C4-2B (cell line): ENCODE data around the gene HPGD.

Source experiments
- CTCF ChIP-seq: fragments of 450-650 bp; conservative IDR thresholded peaks from 2 replicates; pipeline ENCODE4 v1.5.1; 2017; ENCODE audit warnings: mild to moderate bottlenecking
- ZFX ChIP-seq: fragments of 450-650 bp; IDR thresholded peaks from 2 replicates; pipeline ENCODE4 v1.6.1; 2017

GRCh38 chr4:174561560-174561959 lies 39.3 kb upstream of the HPGD start:
- TF ChIP-seq CTCF = no peak
- TF ChIP-seq ZFX = no peak
